Measurements from ENCODE around the gene DDC. TPM values are rescaled to one million over a fixed set of nuclear protein-coding genes. Genes with fewer than 3 reads are reported as not detected.

Gene DDC
- total and polyA plus RNA-seq, 4 experiments from 2014 or later: not detected

- no peaks in the 10 kb centered on the region for H3K27me3 ChIP-seq (ENCODE audit: insufficient read depth, low read length)
- H3K9me3 Mint-ChIP-seq: peaks cover 5 to 38% (median 27%) of the 10 kb centered on the region in 8 donors
- peaks cover 48% of the 10 kb centered on the region for H3K4me1 ChIP-seq (ENCODE audit: insufficient read depth, low read length)
- peak overlapping the region in 7 of 8 donors; percentile 17 to 85 (median 73) for H3K4me3 Mint-ChIP-seq
- H3K36me3 ChIP-seq (ENCODE audit: insufficient read depth, low read length): no peaks in the 10 kb centered on the region
- peaks cover 34 to 47% (median 39%) of the 10 kb centered on the region in 4 donors for H3K4me1 Mint-ChIP-seq
- peaks cover 32 to 36% of the 10 kb centered on the region in 2 donors for H3K36me3 Mint-ChIP-seq
- DNase-seq: no peak
- H3K27me3 Mint-ChIP-seq: no peaks in the 10 kb centered on the region
- intact Hi-C loops (cut with micrococcal nuclease): no loop called here
- ChIA-PET CTCF (ENCODE audit: partially characterized antibody) (interaction anchor here (0.9 to 13.7 kb wide), 4 partner anchors 14 to 540 kb away, joined by 3 to 154 read pairs (median 4); no protein-coding TSS in a partner anchor), POLR2A (ENCODE audit: partially characterized antibody) (interaction anchor here (1.0 to 1.4 kb wide), 5 partner anchors 11 to 515 kb away, joined by 3 to 11 read pairs (median 4); partner anchors contain the start of gene ZPBP)
- H3K27ac ChIP-seq (ENCODE audit: low read depth, low read length): no peak overlapping the region
- no peak overlapping the region for H3K4me3 ChIP-seq (ENCODE audit: low read length in 2 of 2)
- H3K9me3 ChIP-seq (ENCODE audit: control insufficient read depth in 1 of 2, low read length in 2 of 2): no peaks in the 10 kb centered on the region
- H3K27ac Mint-ChIP-seq: peak overlapping the region; percentile 30 to 92 (median 86)
These were observed 42.4 kb upstream of the DDC start for GRCh38 chr7:50607524-50608125.

- no peak overlapping the region for H3K27ac ChIP-seq (ENCODE audit: low read depth, low read length)
- Mint-ChIP-seq H3K27me3 (no peaks in the 10 kb centered on the region), H3K4me3 (no peak overlapping the region), H3K4me1 (peaks cover 15 to 25% (median 19%) of the 10 kb centered on the region in 4 donors), H3K36me3 (peaks cover 23 to 24% of the 10 kb centered on the region in 2 donors), H3K9me3 (peaks cover 2 to 26% (median 20%) of the 10 kb centered on the region in 8 donors), H3K27ac (no peak overlapping the region)
- ChIA-PET POLR2A (ENCODE audit: partially characterized antibody) (no interaction called here), CTCF (ENCODE audit: partially characterized antibody) (no interaction called here)
- H3K9me3 ChIP-seq (ENCODE audit: control insufficient read depth in 1 of 2, low read length in 2 of 2): no peaks in the 10 kb centered on the region
- DNase-seq: no peak
- intact Hi-C loops (cut with micrococcal nuclease): no loop called here
- H3K4me3 ChIP-seq (ENCODE audit: low read length in 2 of 2): no peak overlapping the region
- H3K27me3 ChIP-seq (ENCODE audit: insufficient read depth, low read length): no peaks in the 10 kb centered on the region
- H3K36me3 ChIP-seq (ENCODE audit: insufficient read depth, low read length): no peaks in the 10 kb centered on the region
- peaks cover 26% of the 10 kb centered on the region for H3K4me1 ChIP-seq (ENCODE audit: insufficient read depth, low read length)
These were observed 39.9 kb upstream of the DDC start for GRCh38 chr7:50605059-50605458.

GRCh38 chr7:50603287-50603686, 38.1 kb upstream of the DDC start:
- H3K4me1 Mint-ChIP-seq: peaks cover 9 to 13% (median 11%) of the 10 kb centered on the region in 4 donors
- H3K27ac Mint-ChIP-seq: no peak overlapping the region
- POLR2A ChIA-PET (ENCODE audit: partially characterized antibody): no interaction called here
- no peaks in the 10 kb centered on the region for H3K9me3 ChIP-seq (ENCODE audit: control insufficient read depth in 1 of 2, low read length in 2 of 2)
- H3K27ac ChIP-seq (ENCODE audit: low read depth, low read length): no peak overlapping the region
- peaks cover 17 to 25% of the 10 kb centered on the region in 2 donors for H3K36me3 Mint-ChIP-seq
- no peak for DNase-seq
- intact Hi-C loops (cut with micrococcal nuclease): no loop called here
- no peaks in the 10 kb centered on the region for H3K27me3 ChIP-seq (ENCODE audit: insufficient read depth, low read length)
- CTCF ChIA-PET (ENCODE audit: partially characterized antibody): no interaction called here
- H3K36me3 ChIP-seq (ENCODE audit: insufficient read depth, low read length): no peaks in the 10 kb centered on the region
- no peak overlapping the region for H3K4me3 Mint-ChIP-seq
- H3K4me1 ChIP-seq (ENCODE audit: insufficient read depth, low read length): peaks cover 9% of the 10 kb centered on the region
- peaks cover 2 to 11% (median 9%) of the 10 kb centered on the region in 8 donors for H3K9me3 Mint-ChIP-seq
- no peak overlapping the region for H3K4me3 ChIP-seq (ENCODE audit: low read length in 2 of 2)
- H3K27me3 Mint-ChIP-seq: no peaks in the 10 kb centered on the region

- no peak for DNase-seq
- POLR2A ChIA-PET (ENCODE audit: partially characterized antibody): no interaction called here
- Histone ChIP-seq H3K9me3 (ENCODE audit: control insufficient read depth in 1 of 2, low read length in 2 of 2) (no peaks in the 10 kb centered on the region), H3K4me3 (ENCODE audit: low read length in 2 of 2) (no peak overlapping the region), H3K27ac (ENCODE audit: low read depth, low read length) (no peak overlapping the region), H3K27me3 (ENCODE audit: insufficient read depth, low read length) (no peaks in the 10 kb centered on the region), H3K4me1 (ENCODE audit: insufficient read depth, low read length) (peaks cover 14% of the 10 kb centered on the region), H3K36me3 (ENCODE audit: insufficient read depth, low read length) (no peaks in the 10 kb centered on the region)
- Mint-ChIP-seq H3K27me3 (no peaks in the 10 kb centered on the region), H3K4me3 (no peak overlapping the region), H3K27ac (no peak overlapping the region), H3K4me1 (peaks cover 10 to 13% (median 12%) of the 10 kb centered on the region in 4 donors), H3K9me3 (no peaks in the 10 kb centered on the region), H3K36me3 (peaks cover 2 to 15% of the 10 kb centered on the region in 2 donors)
- CTCF ChIA-PET (ENCODE audit: partially characterized antibody): no interaction called here
- intact Hi-C loops (cut with micrococcal nuclease): no loop called here
These were observed 34.2 kb upstream of the DDC start for GRCh38 chr7:50599385-50599784.

GRCh38 chr7:50598460-50599343, 33.5 kb upstream of the DDC start:
- DNase-seq: no peak
- ChIA-PET POLR2A (ENCODE audit: partially characterized antibody) (no interaction called here), CTCF (ENCODE audit: partially characterized antibody) (interaction anchor here (1.8 to 6.6 kb wide), 2 partner anchors 33 to 506 kb away, joined by 4 to 94 read pairs; partner anchors contain the start of gene ZPBP)
- peaks cover 18% of the 10 kb centered on the region for H3K4me1 ChIP-seq (ENCODE audit: insufficient read depth, low read length)
- H3K36me3 Mint-ChIP-seq: peaks cover 2 to 13% of the 10 kb centered on the region in 2 donors
- no peaks in the 10 kb centered on the region for H3K9me3 ChIP-seq (ENCODE audit: control insufficient read depth in 1 of 2, low read length in 2 of 2)
- intact Hi-C loops (cut with micrococcal nuclease): no loop called here
- no peak overlapping the region for H3K27ac Mint-ChIP-seq
- H3K27me3 Mint-ChIP-seq: no peaks in the 10 kb centered on the region
- H3K4me1 Mint-ChIP-seq: peaks cover 13 to 18% (median 17%) of the 10 kb centered on the region in 4 donors
- H3K27ac ChIP-seq (ENCODE audit: low read depth, low read length): no peak overlapping the region
- no peaks in the 10 kb centered on the region for H3K27me3 ChIP-seq (ENCODE audit: insufficient read depth, low read length)
- no peaks in the 10 kb centered on the region for H3K9me3 Mint-ChIP-seq
- H3K4me3 Mint-ChIP-seq: no peak overlapping the region
- no peaks in the 10 kb centered on the region for H3K36me3 ChIP-seq (ENCODE audit: insufficient read depth, low read length)
- no peak overlapping the region for H3K4me3 ChIP-seq (ENCODE audit: low read length in 2 of 2)

GRCh38 chr7:50596484-50596883, 31.3 kb upstream of the DDC start:
- CTCF ChIA-PET (ENCODE audit: partially characterized antibody): interaction anchor here (1.1 to 6.6 kb wide), 4 partner anchors 16 to 68 kb away, joined by 3 to 94 read pairs (median 18); no protein-coding TSS in a partner anchor
- peak overlapping the region in 1 of 7 donors; percentile 16 for H3K27ac Mint-ChIP-seq
- Histone ChIP-seq H3K4me1 (ENCODE audit: insufficient read depth, low read length) (peaks cover 18% of the 10 kb centered on the region), H3K36me3 (ENCODE audit: insufficient read depth, low read length) (no peaks in the 10 kb centered on the region), H3K27me3 (ENCODE audit: insufficient read depth, low read length) (no peaks in the 10 kb centered on the region), H3K27ac (ENCODE audit: low read depth, low read length) (no peak overlapping the region), H3K9me3 (ENCODE audit: control insufficient read depth in 1 of 2, low read length in 2 of 2) (no peaks in the 10 kb centered on the region), H3K4me3 (ENCODE audit: low read length in 2 of 2) (no peak overlapping the region)
- intact Hi-C loops (cut with micrococcal nuclease): no loop called here
- H3K4me3 Mint-ChIP-seq: no peak overlapping the region
- POLR2A ChIA-PET (ENCODE audit: partially characterized antibody): interaction anchor here (1.3 kb wide), 1 partner anchor 11 kb away, joined by 3 read pairs; no protein-coding TSS in a partner anchor
- no peaks in the 10 kb centered on the region for H3K9me3 Mint-ChIP-seq
- H3K27me3 Mint-ChIP-seq: no peaks in the 10 kb centered on the region
- peaks cover 13 to 18% (median 17%) of the 10 kb centered on the region in 4 donors for H3K4me1 Mint-ChIP-seq
- peaks cover 2 to 20% of the 10 kb centered on the region in 2 donors for H3K36me3 Mint-ChIP-seq
- no peak for DNase-seq

Data from CD4-positive, alpha-beta memory T cell (primary cell).